ENCODE data around the gene AHCYL2.

DNA sequence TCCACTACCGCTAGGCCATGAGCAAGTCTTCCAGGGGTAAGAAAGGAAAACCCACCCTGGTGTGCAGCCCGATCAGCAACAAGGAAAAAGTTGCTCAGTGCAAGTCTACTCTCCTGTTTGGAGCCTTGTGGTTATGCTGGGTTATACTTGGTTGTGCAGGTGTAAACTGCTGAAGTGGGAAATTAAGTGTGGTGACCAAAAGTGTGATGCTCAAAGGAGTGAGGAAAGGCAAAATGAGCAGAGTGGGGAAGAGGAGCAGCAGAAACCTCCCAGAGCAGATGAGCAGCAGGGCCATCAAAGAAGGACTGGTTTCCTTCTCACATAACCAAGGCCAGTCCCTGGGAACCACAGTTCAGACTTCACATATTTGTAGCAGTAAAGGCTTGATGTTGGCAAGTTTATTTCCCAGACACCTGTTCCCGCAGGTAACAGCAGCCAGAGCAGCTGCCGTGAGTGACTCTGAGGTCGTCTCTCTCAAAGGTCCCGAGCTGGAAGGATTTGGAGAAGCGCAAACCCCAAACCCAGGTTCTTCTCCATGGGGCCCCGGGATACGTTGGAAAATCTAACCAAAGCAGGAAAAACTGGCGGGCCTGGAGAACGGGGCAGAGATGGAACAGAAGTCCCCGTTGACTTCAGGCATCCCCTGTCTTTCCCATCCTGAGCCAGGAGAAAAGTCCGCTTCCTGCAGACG, 37.0 kb upstream of the AHCYL2 start:
- TF ChIP-seq CTCF (IDR thresholded peaks at IDR 0.05), result no peak
- no peak for TF ChIP-seq POLR2A (IDR thresholded peaks at IDR 0.05)

Data from adrenal gland (tissue), 5 donors.